GM12878 (cell line): ENCODE measurements around the gene SLC25A44. TPM values are rescaled to one million over a fixed set of nuclear protein-coding genes. Genes with fewer than 3 reads are reported as not detected.

Experiments
- ATAC-seq: fragments of 200-7000 bp; cut with Tn5 transposase; 3 replicates; pipeline ENCODE4 v1.9.1; 2020; ENCODE audit warnings: mild to moderate bottlenecking, moderate library complexity
- BruUV-seq: library from RNA; stranded (reverse); fragments of 400-500 nt; replicated peaks from 2 replicates; lab custom pipeline; 2021; lab: Mats Ljungman, UMichigan
- CTCF ChIA-PET: fragments of 300-600 bp; sonication (Branson Sonifier 250); formaldehyde crosslinking; extraction: SDS; loops from one replicate; lab custom pipeline; 2021; ENCODE audit warnings: inconsistent platforms; lab: Yijun Ruan, JAX
- POLR2A ChIA-PET: fragments of 350-600 bp; formaldehyde crosslinking; extraction: SDS; loops from one replicate; lab custom pipeline; 2021; ENCODE audit warnings: inconsistent platforms; lab: Charles Lee
- RAD21 ChIA-PET: fragments of 300-600 bp; sonication (Branson Sonifier 250); formaldehyde crosslinking; loops from one replicate; lab custom pipeline; 2023; ENCODE audit warnings: antibody characterized with exemption; ENCODE audit not compliant: unreplicated experiment; lab: Charles Lee
- SMC1A ChIA-PET: fragments of 300-600 bp; sonication (Branson Sonifier 250); formaldehyde crosslinking; loops from one replicate; lab custom pipeline; 2023; ENCODE audit not compliant: unreplicated experiment, uncharacterized antibody; lab: Charles Lee
- DNase-seq: peaks from one replicate; pipeline ENCODE4 v3.0.0-alpha.2; 2011; ENCODE audit warnings: low read depth, low spot score
- FAIRE-seq: peaks from 3 replicates; lab custom pipeline; 2011; peaks lifted over from hg19 to GRCh38; lab: Jason Lieb, UNC
- H2AFZ ChIP-seq: 2 replicates; pipeline ENCODE4 v1.6.0; 2011; ENCODE audit warnings: low read depth, low read length, control low read depth; ENCODE audit not compliant: control insufficient read depth
- H3K27ac ChIP-seq: 2 replicates; pipeline ENCODE4 v1.5.1; 2011; ENCODE audit warnings: control low read depth; ENCODE audit not compliant: control insufficient read depth, insufficient read depth
- H3K27me3 ChIP-seq, 2 experiments: replicated peaks in 1 of 2; 2 replicates each; pipeline versions ENCODE4 v1.6.0 to v1.6.1; 2011; ENCODE audit warnings: low read length in 1 of 2; ENCODE audit not compliant: control insufficient read depth in 2 of 2, insufficient read depth in 2 of 2
- H3K36me3 ChIP-seq, 2 experiments: 2 replicates each; pipeline ENCODE4 v1.5.1; 2011; ENCODE audit warnings: low read length in 1 of 2; ENCODE audit not compliant: control insufficient read depth in 2 of 2, insufficient read depth in 2 of 2
- H3K4me1 ChIP-seq: 2 replicates; pipeline ENCODE4 v1.6.1; 2011; ENCODE audit warnings: mild to moderate bottlenecking, low read length, moderate library complexity, mixed read lengths; ENCODE audit not compliant: control insufficient read depth, insufficient read depth
- H3K4me2 ChIP-seq: 2 replicates; pipeline ENCODE4 v1.6.0; 2011; ENCODE audit warnings: control low read depth; ENCODE audit not compliant: control insufficient read depth, insufficient read depth
- H3K4me3 ChIP-seq: fragments of 200-600 bp; sonication (generic); 2 replicates; pipeline ENCODE4 v1.5.1; 2016
- H3K79me2 ChIP-seq: 2 replicates; pipeline ENCODE4 v1.6.0; 2011; ENCODE audit warnings: low read length; ENCODE audit not compliant: control insufficient read depth, insufficient read depth
- H3K9ac ChIP-seq: 2 replicates; pipeline ENCODE4 v1.8.0; 2011; ENCODE audit warnings: low read length, control low read depth, mixed read lengths; ENCODE audit not compliant: control insufficient read depth, insufficient read depth
- H3K9me3 ChIP-seq: replicated peaks from 3 replicates; pipeline ENCODE4 v1.5.1; 2011; ENCODE audit warnings: mild to moderate bottlenecking, low read length; ENCODE audit not compliant: control insufficient read depth, insufficient read depth
- H4K20me1 ChIP-seq: 2 replicates; pipeline ENCODE4 v1.6.0; 2011; ENCODE audit not compliant: control insufficient read depth, insufficient read depth
- BHLHE40 ChIP-seq, 2 experiments: fragments of 450-650 bp in 1 of 2; IDR thresholded peaks; 2 replicates each; pipeline ENCODE4 v1.6.1; 2011 to 2017; ENCODE audit warnings: low read depth in 2 of 2, borderline replicate concordance in 1 of 2, improper control_type of control experiment in 1 of 2, low read length in 1 of 2, mild to moderate bottlenecking in 1 of 2
- CBX5 ChIP-seq: sonication (generic); IDR thresholded peaks from 2 replicates; pipeline ENCODE4 v1.6.1; 2016; ENCODE audit warnings: low read depth, moderate library complexity, mild to moderate bottlenecking, inconsistent platforms
- EED ChIP-seq: sonication (generic); IDR thresholded peaks from 2 replicates; pipeline ENCODE4 v1.6.1; 2016; ENCODE audit warnings: antibody characterized with exemption, low read depth
- GATAD2B ChIP-seq: fragments of 450-650 bp; conservative IDR thresholded peaks from 2 replicates; pipeline ENCODE4 v1.6.1; 2017; ENCODE audit warnings: low read depth, mild to moderate bottlenecking, moderate library complexity
- MTA2 ChIP-seq: fragments of 450-650 bp; IDR thresholded peaks from 2 replicates; pipeline ENCODE4 v1.6.1; 2016; ENCODE audit warnings: low read depth, mild to moderate bottlenecking, moderate library complexity
- PAX8 ChIP-seq: fragments of 450-650 bp; IDR thresholded peaks from 2 replicates; pipeline ENCODE4 v1.6.1; 2017; ENCODE audit warnings: mild to moderate bottlenecking, moderate library complexity
- SIN3A ChIP-seq: IDR thresholded peaks from 2 replicates; pipeline ENCODE4 v1.6.1; 2012; ENCODE audit warnings: low read depth, low read length, improper control_type of control experiment
- ZNF24 ChIP-seq: fragments of 450-650 bp; IDR thresholded peaks from 2 replicates; pipeline ENCODE4 v1.6.1; 2017; ENCODE audit warnings: antibody characterized with exemption, mild to moderate bottlenecking
- WGBS: methylation state at CpG from one replicate; pipeline ENCODE4 v1.1.6; 2016; ENCODE audit warnings: low lambda C conversion rate; ENCODE audit not compliant: insufficient replicate concordance, insufficient coverage; ENCODE audit errors: missing lambda C conversion rate; 5-methylcytosine and 5-hydroxymethylcytosine counted together
- in situ Hi-C: fragments of 300-500 bp; cut with MboI; formaldehyde crosslinking; loops from 9 replicates; pipeline ENCODE4 v1.14.3; 2018; ENCODE audit warnings: mixed read lengths
- intact Hi-C: fragments of 100-400 bp; cut with micrococcal nuclease; formaldehyde crosslinking; loops from one replicate; pipeline ENCODE4 v1.14.2; 2022; ENCODE audit not compliant: unreplicated experiment
- polyA plus RNA-seq, 11 experiments: library from polyadenylated mRNA; depleted of rRNA in 4 of 11; unstranded in 6 of 11; stranded (reverse) in 5 of 11; fragments of >200 nt; fragmentation: Nextera tagmentation in 4 of 11; fragmentation: Illumina TruSeq in 1 of 11; extraction: Ambion mirVana in 4 of 11; extraction: Trizol in 1 of 11; gene quantifications; 1 replicate in 1 of 11; 2 replicates in 10 of 11; pipeline versions ENCODE4 v1.2.1 to v1.2.3, GENCODE V29; 2011 to 2016; ENCODE audit warnings: inconsistent platforms in 2 of 11, missing spikeins in 2 of 11, low read depth in 1 of 11
- total RNA-seq, 4 experiments: library from RNA; depleted of rRNA in 3 of 4; stranded (reverse); fragments of >200 nt in 3 of 4; fragmentation: Illumina TruSeq in 1 of 4; extraction: Trizol in 1 of 4; gene quantifications; 2 replicates each; pipeline versions ENCODE4 v1.2.1 to v1.2.3, GENCODE V29; 2013 to 2021
- TF ChIP-seq, protein P1 (sequence below): fragments of 450-650 bp; IDR thresholded peaks from 2 replicates; pipeline ENCODE4 v1.6.1; 2016; ENCODE audit warnings: mild to moderate bottlenecking
- TF ChIP-seq, protein P2 (sequence below): fragments of 450-650 bp; formaldehyde crosslinking; IDR thresholded peaks from 2 replicates; pipeline ENCODE4 v1.4.0; 2022; ENCODE audit warnings: mild to moderate bottlenecking, moderate library complexity

The SLC25A44 gene
- total and polyA plus RNA-seq, 10 of the 15 experiments (the other 5 are each of a cell fraction or from before 2014, with no cell fraction given): 7.1 to 43.3 (median 30.4) TPM

DNA sequence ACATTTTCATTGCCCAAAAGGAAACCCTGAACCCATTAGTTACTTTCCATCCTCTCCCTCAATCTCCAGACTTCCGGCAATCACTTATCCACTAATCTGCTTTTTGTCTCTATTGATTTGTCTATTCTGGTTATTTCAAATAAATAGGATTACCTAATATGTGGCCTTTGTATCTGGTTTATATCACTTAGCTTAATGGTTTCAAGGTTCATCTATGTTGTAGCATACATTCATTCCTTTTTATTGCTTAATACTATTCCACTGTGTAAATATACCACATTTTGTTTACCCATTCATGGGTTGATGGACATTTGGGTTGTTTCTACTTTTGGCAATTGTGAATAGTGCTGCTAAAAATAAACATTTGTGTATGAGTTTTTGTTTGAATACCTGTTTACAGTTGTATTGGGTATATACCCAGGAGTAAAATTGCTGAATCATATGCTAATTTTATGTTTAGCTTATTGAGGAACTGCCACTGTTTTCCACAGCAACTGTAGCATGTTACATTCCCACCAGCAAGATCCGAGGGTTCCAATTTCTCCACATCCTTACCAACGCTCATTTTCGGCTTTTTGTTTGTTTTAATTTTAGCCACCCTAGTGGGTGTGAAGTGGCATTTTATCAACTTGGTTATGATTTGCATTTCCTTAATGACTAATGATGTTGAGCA, 2.5 kb upstream of the SLC25A44 start:
- RAD21 ChIA-PET: no interaction called here
- no peak for ATAC-seq
- Histone ChIP-seq H2AFZ (no peak overlapping the region), H3K4me2 (no peak overlapping the region), H3K36me3 (no peaks in the 10 kb centered on the region; a peak in 1 of 4 replicates), H3K4me1 (no peaks in the 10 kb centered on the region; the same call in none of the 2 replicates), H4K20me1 (no peaks in the 10 kb centered on the region), H3K27ac (no peak overlapping the region), H3K79me2 (peaks cover 29% of the 10 kb centered on the region), H3K4me3 (no peak overlapping the region), H3K9ac (no peak overlapping the region), H3K9me3 (no peaks in the 10 kb centered on the region; the same call in 2 of the 3 replicates), H3K27me3 (no peaks in the 10 kb centered on the region)
- FAIRE-seq: no peak
- WGBS: 36% methylated on average over 4 of the region's 4 CpGs
- intact Hi-C loops: no loop called here
- TF ChIP-seq EED: no peak
- no peak for TF ChIP-seq PAX8
- no peak for TF ChIP-seq BHLHE40 (IDR thresholded peaks at IDR 0.05; ENCODE audit: borderline replicate concordance in 1 of 2, low read depth in 2 of 2, low read length in 1 of 2)
- peak; percentile 41; the same call in 1 of the 2 replicates for TF ChIP-seq ZNF24
- TF ChIP-seq CBX5: no peak
- no peak for TF ChIP-seq SIN3A
- SMC1A ChIA-PET: interaction anchor here (1.3 to 4.6 kb wide), 3 partner anchors 27 to 42 kb away, joined by 5 to 26 read pairs (median 5); no protein-coding TSS in a partner anchor
- DNase-seq: no peak
- BruUV-seq: no TSS peak
- CTCF ChIA-PET: no interaction called here
- POLR2A ChIA-PET: no interaction called here
- in situ Hi-C loops: no loop called here

DNA sequence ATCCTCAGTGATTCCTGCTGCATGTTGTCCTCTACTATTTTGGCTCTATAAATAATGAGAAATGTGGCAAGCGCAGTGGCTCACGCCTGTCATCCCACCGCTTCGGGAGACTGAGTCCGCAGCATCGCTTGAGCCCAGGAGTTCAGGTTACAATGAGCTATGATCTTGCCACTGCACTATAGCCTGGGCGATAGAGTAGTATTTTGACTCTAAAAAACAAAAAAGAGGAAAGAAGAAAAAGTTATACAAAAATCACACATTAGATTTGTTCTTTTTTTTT, 756 bp upstream of the SLC25A44 start:
- Histone ChIP-seq H3K27ac (peak overlapping the region; percentile 87), H3K4me1 (peaks cover 6% of the 10 kb centered on the region), H3K9ac (peak overlapping the region; percentile 90), H2AFZ (peak overlapping the region; percentile 85; the same call in 1 of the 2 replicates), H3K36me3 (no peaks in the 10 kb centered on the region; a peak in 3 of 4 replicates), H3K79me2 (peaks cover 45% of the 10 kb centered on the region), H4K20me1 (no peaks in the 10 kb centered on the region), H3K4me2 (peak overlapping the region; percentile 94), H3K27me3 (no peaks in the 10 kb centered on the region), H3K9me3 (no peaks in the 10 kb centered on the region), H3K4me3 (peak overlapping the region; percentile 64)
- BruUV-seq: TSS peak; percentile 95
- intact Hi-C loops (no loop called here), in situ Hi-C loops (no loop called here)
- ChIA-PET POLR2A (interaction anchor here (0.9 to 11.8 kb wide), 5 partner anchors 19 to 89 kb away, joined by 3 to 158 read pairs (median 11); partner anchors contain the start of genes PMF1, SEMA4A and SMG5), RAD21 (interaction anchor here (0.7 to 4.7 kb wide), 8 partner anchors 12 to 47 kb away, joined by 3 to 44 read pairs (median 4); partner anchors contain the start of gene SEMA4A), CTCF (interaction anchor here (0.9 to 2.2 kb wide), 7 partner anchors 20 to 66 kb away, joined by 3 to 21 read pairs (median 4); partner anchors contain the start of gene PMF1), SMC1A (interaction anchor here (1.3 to 4.6 kb wide), 4 partner anchors 20 to 44 kb away, joined by 6 to 26 read pairs (median 10); partner anchors contain the start of gene PMF1)
- DNase-seq (no peak), FAIRE-seq (no peak), ATAC-seq (no peak)
- 82% methylated on average over 7 of the region's 7 CpGs for WGBS
- TF ChIP-seq MTA2: no peak
- TF ChIP-seq, protein P1, sequence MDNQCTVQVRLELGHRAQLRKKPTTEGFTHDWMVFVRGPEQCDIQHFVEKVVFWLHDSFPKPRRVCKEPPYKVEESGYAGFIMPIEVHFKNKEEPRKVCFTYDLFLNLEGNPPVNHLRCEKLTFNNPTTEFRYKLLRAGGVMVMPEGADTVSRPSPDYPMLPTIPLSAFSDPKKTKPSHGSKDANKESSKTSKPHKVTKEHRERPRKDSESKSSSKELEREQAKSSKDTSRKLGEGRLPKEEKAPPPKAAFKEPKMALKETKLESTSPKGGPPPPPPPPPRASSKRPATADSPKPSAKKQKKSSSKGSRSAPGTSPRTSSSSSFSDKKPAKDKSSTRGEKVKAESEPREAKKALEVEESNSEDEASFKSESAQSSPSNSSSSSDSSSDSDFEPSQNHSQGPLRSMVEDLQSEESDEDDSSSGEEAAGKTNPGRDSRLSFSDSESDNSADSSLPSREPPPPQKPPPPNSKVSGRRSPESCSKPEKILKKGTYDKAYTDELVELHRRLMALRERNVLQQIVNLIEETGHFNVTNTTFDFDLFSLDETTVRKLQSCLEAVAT: peak; percentile 81
- TF ChIP-seq, protein P2, sequence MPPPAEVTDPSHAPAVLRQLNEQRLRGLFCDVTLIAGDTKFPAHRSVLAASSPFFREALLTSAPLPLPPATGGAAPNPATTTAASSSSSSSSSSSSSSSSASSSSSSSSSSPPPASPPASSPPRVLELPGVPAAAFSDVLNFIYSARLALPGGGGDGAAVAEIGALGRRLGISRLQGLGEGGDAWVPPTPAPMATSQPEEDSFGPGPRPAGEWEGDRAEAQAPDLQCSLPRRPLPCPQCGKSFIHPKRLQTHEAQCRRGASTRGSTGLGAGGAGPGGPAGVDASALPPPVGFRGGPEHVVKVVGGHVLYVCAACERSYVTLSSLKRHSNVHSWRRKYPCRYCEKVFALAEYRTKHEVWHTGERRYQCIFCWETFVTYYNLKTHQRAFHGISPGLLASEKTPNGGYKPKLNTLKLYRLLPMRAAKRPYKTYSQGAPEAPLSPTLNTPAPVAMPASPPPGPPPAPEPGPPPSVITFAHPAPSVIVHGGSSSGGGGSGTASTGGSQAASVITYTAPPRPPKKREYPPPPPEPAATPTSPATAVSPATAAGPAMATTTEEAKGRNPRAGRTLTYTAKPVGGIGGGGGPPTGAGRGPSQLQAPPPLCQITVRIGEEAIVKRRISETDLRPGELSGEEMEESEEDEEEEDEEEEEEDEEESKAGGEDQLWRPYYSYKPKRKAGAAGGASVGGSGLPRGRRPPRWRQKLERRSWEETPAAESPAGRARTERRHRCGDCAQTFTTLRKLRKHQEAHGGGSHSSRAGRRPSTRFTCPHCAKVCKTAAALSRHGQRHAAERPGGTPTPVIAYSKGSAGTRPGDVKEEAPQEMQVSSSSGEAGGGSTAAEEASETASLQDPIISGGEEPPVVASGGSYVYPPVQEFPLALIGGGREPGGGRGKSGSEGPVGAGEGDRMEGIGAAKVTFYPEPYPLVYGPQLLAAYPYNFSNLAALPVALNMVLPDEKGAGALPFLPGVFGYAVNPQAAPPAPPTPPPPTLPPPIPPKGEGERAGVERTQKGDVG (CRISPR knock-in tag): no peak
- 0 out of 2 replicates have a peak, but pooled peaks have one; percentile 9 for TF ChIP-seq GATAD2B
